ENCODE data around the gene ENGASE.

- TF ChIP-seq, protein P1, sequence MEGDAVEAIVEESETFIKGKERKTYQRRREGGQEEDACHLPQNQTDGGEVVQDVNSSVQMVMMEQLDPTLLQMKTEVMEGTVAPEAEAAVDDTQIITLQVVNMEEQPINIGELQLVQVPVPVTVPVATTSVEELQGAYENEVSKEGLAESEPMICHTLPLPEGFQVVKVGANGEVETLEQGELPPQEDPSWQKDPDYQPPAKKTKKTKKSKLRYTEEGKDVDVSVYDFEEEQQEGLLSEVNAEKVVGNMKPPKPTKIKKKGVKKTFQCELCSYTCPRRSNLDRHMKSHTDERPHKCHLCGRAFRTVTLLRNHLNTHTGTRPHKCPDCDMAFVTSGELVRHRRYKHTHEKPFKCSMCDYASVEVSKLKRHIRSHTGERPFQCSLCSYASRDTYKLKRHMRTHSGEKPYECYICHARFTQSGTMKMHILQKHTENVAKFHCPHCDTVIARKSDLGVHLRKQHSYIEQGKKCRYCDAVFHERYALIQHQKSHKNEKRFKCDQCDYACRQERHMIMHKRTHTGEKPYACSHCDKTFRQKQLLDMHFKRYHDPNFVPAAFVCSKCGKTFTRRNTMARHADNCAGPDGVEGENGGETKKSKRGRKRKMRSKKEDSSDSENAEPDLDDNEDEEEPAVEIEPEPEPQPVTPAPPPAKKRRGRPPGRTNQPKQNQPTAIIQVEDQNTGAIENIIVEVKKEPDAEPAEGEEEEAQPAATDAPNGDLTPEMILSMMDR (IDR thresholded peaks at IDR 0.05; ENCODE audit: low read length): no peak
- no peak for TF ChIP-seq EZH2 (IDR thresholded peaks at IDR 0.05; ENCODE audit: borderline replicate concordance, low read length)
These were observed 45.6 kb downstream of the ENGASE start for GRCh38 chr17:79120259-79120658.

Data from OCI-LY1 (cell line).